OCI-LY3 (cell line): ENCODE measurements around the gene SDC1.

Experiments
- EZH2phosphoT487 ChIP-seq: fragments of 200-600 bp; shearing (Covaris generic); IDR thresholded peaks from 2 replicates; pipeline ENCODE4 v1.6.1; 2018; ENCODE audit warnings: antibody characterized with exemption, mixed run types, low read depth
- TF ChIP-seq, protein P1 (sequence below): fragments of 200-600, 300-600 bp; sonication (generic); IDR thresholded peaks from 2 replicates; pipeline ENCODE4 v1.5.1; 2014; ENCODE audit warnings: antibody characterized with exemption, low read length, low read depth

DNA sequence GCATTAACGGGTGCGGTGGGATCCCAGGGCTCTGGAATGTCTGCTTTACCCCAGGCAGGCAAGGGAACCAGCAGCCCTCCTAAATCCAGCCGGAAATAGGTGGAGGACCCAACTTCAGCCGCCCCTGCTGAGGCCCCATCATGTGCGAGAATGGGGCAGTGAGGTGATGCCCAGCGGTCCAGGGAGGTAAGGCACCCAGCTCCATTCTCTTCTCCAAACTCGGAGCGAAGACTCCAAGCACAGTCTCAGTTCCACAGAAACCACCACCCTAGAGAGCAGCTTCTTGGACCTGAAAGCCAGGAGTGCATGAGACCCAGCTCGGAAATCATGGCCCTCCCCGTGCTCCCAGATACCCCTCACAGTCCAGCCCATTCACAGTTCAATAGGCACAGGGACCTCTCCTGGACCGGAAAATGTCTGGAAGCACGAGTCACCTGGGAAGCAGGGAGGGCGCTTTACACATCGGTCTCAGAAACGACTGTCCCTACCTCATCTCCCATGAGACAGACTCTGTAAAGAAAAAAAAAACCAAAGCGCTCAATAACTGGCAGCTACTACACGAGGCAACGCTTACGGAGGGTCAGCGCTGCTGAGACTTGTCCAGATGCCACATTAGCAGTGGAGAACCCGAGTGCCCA, 2.0 kb downstream of the SDC1 start:
- TF ChIP-seq, protein P1, sequence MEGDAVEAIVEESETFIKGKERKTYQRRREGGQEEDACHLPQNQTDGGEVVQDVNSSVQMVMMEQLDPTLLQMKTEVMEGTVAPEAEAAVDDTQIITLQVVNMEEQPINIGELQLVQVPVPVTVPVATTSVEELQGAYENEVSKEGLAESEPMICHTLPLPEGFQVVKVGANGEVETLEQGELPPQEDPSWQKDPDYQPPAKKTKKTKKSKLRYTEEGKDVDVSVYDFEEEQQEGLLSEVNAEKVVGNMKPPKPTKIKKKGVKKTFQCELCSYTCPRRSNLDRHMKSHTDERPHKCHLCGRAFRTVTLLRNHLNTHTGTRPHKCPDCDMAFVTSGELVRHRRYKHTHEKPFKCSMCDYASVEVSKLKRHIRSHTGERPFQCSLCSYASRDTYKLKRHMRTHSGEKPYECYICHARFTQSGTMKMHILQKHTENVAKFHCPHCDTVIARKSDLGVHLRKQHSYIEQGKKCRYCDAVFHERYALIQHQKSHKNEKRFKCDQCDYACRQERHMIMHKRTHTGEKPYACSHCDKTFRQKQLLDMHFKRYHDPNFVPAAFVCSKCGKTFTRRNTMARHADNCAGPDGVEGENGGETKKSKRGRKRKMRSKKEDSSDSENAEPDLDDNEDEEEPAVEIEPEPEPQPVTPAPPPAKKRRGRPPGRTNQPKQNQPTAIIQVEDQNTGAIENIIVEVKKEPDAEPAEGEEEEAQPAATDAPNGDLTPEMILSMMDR: no peak
- TF ChIP-seq EZH2phosphoT487: no peak
